Ishikawa (cell line): ENCODE measurements around the gene ST6GALNAC4.

Source experiments
- CEBPB ChIP-seq: IDR thresholded peaks from 2 replicates; pipeline ENCODE4 v1.6.1; 2012
- CREB1 ChIP-seq: IDR thresholded peaks from 2 replicates; pipeline ENCODE4 v1.6.1; 2012; ENCODE audit warnings: low read depth
- EGR1 ChIP-seq: IDR thresholded peaks from 2 replicates; pipeline ENCODE4 v1.6.1; 2012
- EP300 ChIP-seq: IDR thresholded peaks from 2 replicates; pipeline ENCODE4 v1.6.1; 2012; ENCODE audit warnings: borderline replicate concordance
- FOXM1 ChIP-seq: IDR thresholded peaks from 2 replicates; pipeline ENCODE4 v1.6.1; 2012; ENCODE audit warnings: low read depth, borderline replicate concordance
- MAX ChIP-seq: IDR thresholded peaks from 2 replicates; pipeline ENCODE4 v1.6.1; 2012
- REST ChIP-seq: IDR thresholded peaks from 2 replicates; pipeline ENCODE4 v1.6.1; 2012; ENCODE audit warnings: low read depth, mild to moderate bottlenecking
- TAF1 ChIP-seq: IDR thresholded peaks from 2 replicates; pipeline ENCODE4 v1.6.1; 2012; ENCODE audit warnings: low read depth, mild to moderate bottlenecking
- TCF12 ChIP-seq: IDR thresholded peaks from 2 replicates; pipeline ENCODE4 v1.6.1; 2012; ENCODE audit warnings: low read depth
- TEAD4 ChIP-seq: IDR thresholded peaks from 2 replicates; pipeline ENCODE4 v1.6.1; 2012
- YY1 ChIP-seq: IDR thresholded peaks from 2 replicates; pipeline ENCODE4 v1.6.1; 2012; ENCODE audit warnings: low read depth
- TF ChIP-seq, protein P1 (sequence below): IDR thresholded peaks from 2 replicates; pipeline ENCODE4 v1.6.1; 2012

GRCh38 chr9:127923771-127924170, 6.9 kb upstream of the ST6GALNAC4 start:
- no peak for TF ChIP-seq YY1
- no peak for TF ChIP-seq EP300
- TF ChIP-seq CEBPB = no peak
- no peak for TF ChIP-seq MAX
- TF ChIP-seq, protein P1, sequence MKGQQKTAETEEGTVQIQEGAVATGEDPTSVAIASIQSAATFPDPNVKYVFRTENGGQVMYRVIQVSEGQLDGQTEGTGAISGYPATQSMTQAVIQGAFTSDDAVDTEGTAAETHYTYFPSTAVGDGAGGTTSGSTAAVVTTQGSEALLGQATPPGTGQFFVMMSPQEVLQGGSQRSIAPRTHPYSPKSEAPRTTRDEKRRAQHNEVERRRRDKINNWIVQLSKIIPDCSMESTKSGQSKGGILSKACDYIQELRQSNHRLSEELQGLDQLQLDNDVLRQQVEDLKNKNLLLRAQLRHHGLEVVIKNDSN = no peak
- TF ChIP-seq TEAD4 = no peak
- no peak for TF ChIP-seq EGR1
- TF ChIP-seq FOXM1 = no peak
- no peak for TF ChIP-seq CREB1
- TF ChIP-seq REST = no peak
- TF ChIP-seq TAF1 = no peak
- no peak for TF ChIP-seq TCF12
